ENCODE measurements around the gene CDK5.

DNA sequence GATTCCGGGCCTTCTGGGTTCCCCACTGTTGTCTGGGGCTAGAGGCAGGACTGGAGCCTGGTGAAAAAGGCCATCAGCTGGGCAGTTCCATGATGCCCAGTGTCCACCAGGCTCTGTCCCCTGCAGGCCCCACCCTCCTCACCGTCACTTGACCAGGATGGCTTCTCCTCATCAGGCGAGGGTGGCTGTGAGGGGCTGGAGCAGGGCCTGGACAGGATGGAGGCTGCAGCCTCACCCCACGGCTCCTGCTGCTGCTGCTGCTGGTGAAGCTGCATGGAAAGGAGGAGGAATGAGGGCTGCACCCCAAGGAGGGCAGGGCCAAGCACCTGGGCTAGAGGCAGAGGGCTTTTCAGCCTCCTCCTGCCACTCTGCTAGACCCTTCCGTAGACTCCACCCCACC is 41.7 kb downstream of the CDK5 start:
- no peak for TF ChIP-seq EZH2 (IDR thresholded peaks at IDR 0.05; ENCODE audit: insufficient read depth, low read length)
- TF ChIP-seq, protein P1, sequence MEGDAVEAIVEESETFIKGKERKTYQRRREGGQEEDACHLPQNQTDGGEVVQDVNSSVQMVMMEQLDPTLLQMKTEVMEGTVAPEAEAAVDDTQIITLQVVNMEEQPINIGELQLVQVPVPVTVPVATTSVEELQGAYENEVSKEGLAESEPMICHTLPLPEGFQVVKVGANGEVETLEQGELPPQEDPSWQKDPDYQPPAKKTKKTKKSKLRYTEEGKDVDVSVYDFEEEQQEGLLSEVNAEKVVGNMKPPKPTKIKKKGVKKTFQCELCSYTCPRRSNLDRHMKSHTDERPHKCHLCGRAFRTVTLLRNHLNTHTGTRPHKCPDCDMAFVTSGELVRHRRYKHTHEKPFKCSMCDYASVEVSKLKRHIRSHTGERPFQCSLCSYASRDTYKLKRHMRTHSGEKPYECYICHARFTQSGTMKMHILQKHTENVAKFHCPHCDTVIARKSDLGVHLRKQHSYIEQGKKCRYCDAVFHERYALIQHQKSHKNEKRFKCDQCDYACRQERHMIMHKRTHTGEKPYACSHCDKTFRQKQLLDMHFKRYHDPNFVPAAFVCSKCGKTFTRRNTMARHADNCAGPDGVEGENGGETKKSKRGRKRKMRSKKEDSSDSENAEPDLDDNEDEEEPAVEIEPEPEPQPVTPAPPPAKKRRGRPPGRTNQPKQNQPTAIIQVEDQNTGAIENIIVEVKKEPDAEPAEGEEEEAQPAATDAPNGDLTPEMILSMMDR (IDR thresholded peaks at IDR 0.05; ENCODE audit: insufficient read depth, low read depth, low read length): no peak
